HG02623 (cell line): ENCODE measurements around the gene INO80B.
A peak's percentile ranks its signal among the peaks of the same experiment; 100 is the strongest.
"Not testable (repeated sequence)": the region's sequence is repeated elsewhere in the genome, so short reads cannot be mapped to it uniquely, and the experiment has no call there.

Experiments used
- ATAC-seq: cut with Tn5 transposase; IDR thresholded peaks from one replicate; pipeline ENCODE4 v1.9.1; 2021; ENCODE audit warnings: moderate library complexity; ENCODE audit not compliant: unreplicated experiment

The INO80B gene

DNA sequence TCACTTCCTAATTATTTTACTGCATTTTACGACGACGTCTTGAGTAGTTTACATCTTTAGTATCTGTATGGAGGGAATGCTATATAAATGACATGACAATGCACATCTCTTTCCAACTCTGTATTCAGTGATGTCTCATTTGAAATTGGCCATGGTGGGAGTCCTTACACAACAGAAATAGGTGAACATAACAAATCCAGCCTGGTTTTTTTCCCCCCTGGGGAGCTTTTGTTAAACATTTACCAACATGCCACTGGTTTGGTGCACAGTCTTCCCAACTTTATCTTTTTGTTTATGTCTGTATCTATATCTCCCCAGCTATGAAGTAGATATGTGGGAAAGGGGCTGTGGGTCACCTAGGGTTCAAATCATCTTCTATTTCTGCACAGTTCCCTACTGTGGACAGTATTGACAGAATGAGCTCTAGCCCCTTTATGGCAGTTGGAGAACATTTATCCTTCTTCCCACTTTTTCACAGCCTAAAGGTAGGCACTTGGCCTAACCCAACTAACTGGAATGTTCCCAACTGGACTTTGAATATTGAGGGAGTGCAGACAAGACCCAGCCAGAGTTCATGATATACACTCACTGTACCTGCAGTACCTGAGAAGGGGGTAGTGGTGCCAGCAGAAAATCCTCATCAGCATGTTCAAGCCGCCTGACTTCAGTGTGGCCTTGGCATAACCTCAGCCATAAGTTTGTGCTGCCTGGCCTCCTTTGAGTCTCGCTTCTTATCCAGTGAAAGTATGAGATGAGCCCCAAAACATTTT lies 7.5 kb upstream of the INO80B start:
- ATAC-seq, result no peak

DNA sequence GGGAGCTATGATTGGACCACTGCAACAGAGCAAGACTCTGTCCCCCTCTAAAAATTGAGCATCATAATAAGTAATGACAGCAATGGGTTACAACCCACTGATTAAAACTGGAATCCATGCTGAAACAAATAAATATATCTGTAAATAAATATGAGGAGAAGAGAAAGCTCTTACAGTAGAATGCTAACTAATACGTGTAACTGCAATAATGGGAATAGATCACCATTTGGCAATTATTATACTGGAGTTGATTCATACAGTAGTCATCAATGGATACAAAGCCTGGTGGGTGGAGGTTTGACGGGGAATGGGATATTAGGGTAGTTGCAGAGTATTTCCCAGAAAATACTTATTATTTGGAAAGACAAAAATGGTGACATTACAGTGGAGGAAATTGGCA lies 6.1 kb upstream of the INO80B start:
- ATAC-seq, result no peak

GRCh38 chr2:74450570-74451190 lies 4.2 kb upstream of the INO80B start:
- no peak for ATAC-seq

- ATAC-seq, result no peak
These were observed 2.3 kb downstream of the INO80B start for GRCh38 chr2:74457129-74457548.

DNA sequence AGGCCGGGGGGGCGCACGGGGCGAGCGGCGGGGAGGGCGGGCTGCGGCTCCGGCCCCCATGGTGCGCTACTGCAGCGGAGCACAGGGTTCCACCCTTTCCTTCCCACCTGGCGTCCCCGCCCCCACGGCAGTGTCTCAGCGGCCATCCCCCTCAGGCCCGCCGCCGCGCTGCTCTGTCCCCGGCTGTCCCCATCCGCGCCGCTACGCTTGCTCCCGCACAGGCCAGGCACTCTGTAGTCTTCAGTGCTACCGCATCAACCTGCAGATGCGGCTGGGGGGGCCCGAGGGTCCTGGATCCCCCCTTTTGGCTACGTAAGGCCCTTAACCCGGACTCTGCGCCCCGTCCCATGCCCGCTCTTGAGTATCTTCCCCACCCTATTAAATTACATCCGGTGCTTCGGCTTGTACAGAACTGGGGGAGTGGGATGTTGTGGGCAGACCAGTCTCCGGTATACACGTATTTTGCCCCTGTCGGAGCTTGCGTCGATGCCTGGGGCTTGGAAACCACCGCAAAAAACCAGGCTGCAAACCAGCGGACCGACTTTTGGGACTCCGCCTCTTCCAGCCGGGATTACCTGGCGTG lies 2.8 kb downstream of the INO80B start:
- ATAC-seq, result peak; percentile 28

- peak; percentile 77 for ATAC-seq
These were observed 3.4 kb downstream of the INO80B start, which contains the start of gene WBP1 for GRCh38 chr2:74458132-74458937. TSS of gene WBP1 (plus strand) at chr2:74458438. CDS start at chr2:74458603, 165 bp downstream.

DNA sequence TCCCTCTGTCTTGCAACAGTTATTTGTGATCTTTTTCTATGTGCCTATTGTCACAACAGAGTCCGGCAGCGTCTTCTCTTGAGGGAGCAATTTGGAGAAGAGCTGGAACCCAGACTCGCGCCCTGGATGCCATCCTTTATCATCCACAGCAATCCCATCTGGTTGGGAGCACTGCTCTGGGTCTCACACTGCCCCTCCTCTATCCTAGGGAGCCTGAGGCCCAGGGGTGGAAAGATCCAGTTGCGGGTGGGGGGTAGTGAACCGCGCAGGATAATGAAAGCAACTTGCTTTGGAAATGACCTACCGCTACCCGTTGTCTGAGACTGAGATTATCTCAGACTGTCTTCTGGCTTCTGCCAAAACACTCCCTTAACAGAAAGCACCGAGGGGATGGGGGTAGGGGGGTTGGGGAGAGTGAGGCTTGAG lies 4.1 kb downstream of the INO80B start:
- no peak for ATAC-seq

- not testable (repeated sequence) for ATAC-seq
These were observed 4.7 kb downstream of the INO80B start for GRCh38 chr2:74459503-74460118.

DNA sequence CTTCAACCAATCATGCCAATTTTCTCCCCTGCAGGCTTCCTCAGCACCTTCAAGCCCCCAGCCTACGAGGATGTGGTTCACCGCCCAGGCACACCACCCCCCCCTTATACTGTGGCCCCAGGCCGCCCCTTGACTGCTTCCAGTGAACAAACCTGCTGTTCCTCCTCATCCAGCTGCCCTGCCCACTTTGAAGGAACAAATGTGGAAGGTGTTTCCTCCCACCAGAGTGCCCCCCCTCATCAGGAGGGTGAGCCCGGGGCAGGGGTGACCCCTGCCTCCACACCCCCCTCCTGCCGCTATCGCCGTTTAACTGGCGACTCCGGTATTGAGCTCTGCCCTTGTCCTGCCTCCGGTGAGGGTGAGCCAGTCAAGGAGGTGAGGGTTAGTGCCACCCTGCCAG lies 5.3 kb downstream of the INO80B start:
- ATAC-seq, result not testable (repeated sequence)

DNA sequence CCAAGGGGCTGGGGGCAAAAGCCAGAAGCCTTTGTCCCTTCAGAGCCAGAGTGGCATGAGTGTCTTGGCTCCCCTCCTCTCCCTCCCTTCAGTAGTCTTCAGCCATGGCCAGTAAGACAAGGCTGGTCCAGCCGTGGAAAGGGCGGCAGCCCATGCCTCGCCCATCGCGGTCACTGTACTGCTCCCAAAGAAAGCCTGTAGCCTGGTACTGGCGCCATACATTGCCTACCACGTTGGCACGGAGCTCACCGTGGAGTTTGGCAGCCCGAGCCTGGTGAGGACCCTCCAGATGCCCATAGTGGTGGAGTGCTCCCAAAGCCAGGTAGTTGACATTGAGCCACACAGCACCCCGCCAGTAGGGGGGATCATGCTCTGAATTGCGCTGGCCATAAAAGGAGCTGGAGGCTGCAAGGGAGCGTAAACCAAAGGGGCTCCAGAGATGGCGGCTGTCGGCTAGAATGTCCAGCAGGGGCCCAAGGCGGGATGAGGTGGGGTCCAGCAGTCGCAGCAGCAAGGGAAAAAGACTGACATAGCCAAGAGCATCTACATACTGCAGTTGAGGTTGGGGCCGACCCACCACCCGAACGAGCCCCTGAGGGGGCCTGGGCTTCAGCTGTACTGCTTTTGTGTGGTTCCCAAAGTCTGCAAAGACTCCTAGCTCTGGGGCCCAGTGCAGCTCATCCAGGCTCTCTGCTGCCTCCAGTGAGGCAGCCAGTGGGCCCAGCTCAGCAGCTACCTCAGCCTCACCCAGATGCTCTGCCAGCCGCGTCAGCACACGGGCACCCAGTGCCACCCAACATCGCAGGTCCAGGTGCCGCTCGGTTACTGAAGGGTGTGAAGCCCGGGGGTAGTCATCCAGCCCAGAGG lies 6.5 kb downstream of the INO80B start:
- ATAC-seq, result no peak

GRCh38 chr2:74462054-74462785 lies 7.3 kb downstream of the INO80B start:
- ATAC-seq, result no peak

- ATAC-seq, result no peak
These were observed 7.9 kb downstream of the INO80B start for GRCh38 chr2:74462786-74463105.

GRCh38 chr2:74464406-74464805 lies 9.5 kb downstream of the INO80B start:
- ATAC-seq, result no peak

GRCh38 chr2:74470742-74471141 lies 15.9 kb downstream of the INO80B start:
- not testable (repeated sequence) for ATAC-seq

DNA sequence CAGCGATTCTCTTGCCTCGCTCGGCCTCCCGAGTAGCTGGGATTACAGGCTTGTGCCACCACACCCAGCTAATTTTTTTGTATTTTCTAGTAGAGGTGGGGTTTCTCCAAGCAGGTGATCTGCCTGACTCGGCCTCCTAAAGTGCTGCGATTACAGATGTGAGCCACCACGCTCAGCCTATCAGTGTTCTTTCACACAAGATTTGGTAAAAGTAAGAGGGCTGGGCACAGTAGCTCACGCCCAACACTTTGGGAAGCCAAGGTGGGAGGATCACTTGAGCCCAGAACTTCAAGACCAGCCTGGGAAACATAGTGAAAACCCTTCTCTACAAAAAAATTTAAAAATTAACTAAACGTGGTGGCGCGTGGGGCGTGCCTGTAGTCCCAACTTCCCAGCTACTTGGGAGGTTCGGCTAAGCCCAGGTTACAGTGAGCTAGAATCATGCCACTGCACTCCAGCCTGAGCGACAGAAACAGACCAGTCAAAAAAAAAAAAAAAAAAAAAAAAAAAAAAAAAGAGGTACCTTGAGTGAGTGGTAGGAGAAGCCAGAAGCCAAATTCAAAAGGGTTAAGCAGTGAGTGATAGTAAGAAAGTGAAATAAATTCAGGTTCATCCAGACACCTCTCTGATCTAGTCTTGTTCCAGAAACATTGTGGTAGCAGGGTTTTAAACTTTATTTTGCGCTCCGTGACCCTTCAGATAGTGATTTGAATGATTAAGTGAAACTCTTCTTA lies 16.6 kb downstream of the INO80B start:
- ATAC-seq, result no peak

DNA sequence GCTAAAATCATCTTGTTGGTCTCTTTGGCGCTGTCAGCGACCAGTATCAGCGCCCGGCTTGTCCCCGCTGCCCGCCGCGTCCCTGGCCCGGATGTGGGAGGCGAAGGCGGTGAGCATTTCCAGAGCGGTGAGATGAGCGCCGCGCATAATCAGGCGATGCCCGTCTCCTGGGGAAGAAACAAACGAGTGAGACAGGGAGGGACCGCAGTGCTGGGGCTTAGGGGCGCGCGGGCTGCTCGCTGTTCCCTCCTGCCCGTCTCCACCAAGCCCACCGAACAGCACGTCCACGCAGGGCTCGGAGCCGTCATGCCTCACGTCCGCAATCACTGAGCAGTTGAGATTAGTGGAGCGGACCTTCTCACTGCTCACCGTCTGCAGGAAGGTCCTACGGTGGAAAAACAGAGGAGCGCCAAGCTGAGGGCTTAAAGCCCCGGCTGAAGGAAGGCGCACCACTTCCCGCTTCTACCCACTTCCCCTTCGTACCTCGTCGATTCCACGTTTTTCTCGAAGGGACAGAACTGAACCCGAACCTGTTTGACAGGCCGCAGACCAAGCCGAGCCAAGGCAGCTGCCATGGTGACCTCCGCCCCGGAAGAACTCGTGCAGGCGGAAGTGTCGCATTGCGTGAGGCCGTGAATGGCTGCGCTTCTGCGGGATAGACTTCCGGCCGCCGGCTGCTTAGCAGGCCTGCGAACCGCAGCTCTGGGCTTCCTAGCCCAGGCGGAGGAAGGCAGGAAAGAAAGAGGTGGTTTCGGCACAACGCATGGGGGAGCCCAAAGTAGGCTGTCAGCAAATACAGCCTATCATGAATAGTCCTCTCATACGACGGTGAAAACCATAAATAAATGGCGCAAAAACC lies 17.4 kb downstream of the INO80B start, which contains the start of gene MRPL53:
Gene MRPL53, minus strand, starts transcription at position 595 of the 859 bp plus-strand sequence. Its CDS starts 20 bp downstream, at position 575.
- peak; percentile 80 for ATAC-seq

- ATAC-seq, result no peak
These were observed 18.0 kb downstream of the INO80B start for GRCh38 chr2:74472945-74473258.

- ATAC-seq, result no peak
These were observed 19.6 kb downstream of the INO80B start for GRCh38 chr2:74474481-74474880.
